T-helper 1 cell (primary cell): ENCODE measurements around the gene FUOM.
"Not testable (repeated sequence)": the region's sequence is repeated elsewhere in the genome, so short reads cannot be mapped to it uniquely, and the experiment has no call there.

Source experiments
- DNase-seq, 5 donors: peaks; one replicate each; pipeline ENCODE4 v3.0.0-alpha.2; 2012 to 2020

FUOM gene

GRCh38 chr10:133328358-133329343, 29.2 kb downstream of the FUOM start:
- no peak for DNase-seq

GRCh38 chr10:133327651-133328357, 30.0 kb downstream of the FUOM start:
- no peak for DNase-seq

DNA sequence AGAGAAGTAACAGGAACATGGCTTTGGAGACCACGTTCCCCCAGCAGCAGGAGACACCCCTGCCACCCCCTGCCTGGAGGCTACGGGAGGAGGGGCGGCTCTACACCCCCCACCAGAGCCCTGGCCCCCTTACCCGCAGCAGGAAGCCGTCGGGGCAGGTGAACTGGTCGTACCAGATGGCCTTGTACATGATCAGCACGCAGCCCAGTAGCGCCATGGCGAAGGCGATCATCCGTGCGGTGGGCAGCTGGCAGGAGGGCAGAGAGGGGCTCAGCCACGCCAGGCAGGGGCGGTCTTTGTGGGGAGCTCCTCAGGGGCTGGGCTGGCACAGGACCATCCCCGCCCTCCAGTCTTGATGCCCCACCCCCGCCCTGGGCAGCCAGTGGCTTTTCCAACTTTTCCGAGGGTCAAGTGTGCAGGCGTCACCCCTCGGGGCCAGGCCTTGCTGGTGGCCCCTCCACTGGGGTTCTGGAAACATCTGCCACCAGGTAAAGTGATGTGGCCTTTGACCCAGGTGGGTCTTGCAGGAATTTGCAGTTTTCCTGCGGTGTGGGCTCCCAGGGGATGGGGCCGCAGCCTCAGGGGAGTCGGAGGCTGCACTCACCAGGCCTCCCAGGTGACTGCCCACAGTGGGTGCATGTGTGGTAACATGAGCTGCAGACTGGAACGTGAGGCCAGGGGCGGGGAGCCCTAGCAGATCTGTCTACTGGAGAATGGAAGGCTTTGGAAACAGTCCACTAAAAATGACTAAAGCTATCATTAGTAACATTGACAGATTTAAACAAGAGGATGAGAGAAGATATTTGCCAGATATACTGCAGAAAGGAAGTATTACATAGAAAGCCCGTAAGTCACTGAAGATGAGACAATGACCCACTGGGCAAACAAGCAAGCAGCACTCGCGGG, 30.8 kb downstream of the FUOM start:
- no peak for DNase-seq

DNA sequence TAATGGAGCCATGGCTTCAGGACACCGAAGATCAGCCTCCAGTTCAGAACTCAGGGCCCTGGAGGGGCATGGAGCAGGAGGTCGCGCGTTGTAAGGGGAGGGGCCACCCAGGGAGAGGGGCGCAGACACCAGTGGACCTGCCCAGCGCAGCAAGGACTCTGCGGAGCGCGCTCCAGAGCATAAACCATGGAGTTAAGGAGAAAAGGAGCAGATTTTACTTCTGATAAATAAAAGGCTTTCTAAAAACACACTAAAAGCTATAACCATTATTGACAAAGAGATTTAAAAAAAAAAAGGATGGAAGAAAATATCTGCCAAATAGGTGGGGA, 31.6 kb downstream of the FUOM start:
- DNase-seq: no peak

DNA sequence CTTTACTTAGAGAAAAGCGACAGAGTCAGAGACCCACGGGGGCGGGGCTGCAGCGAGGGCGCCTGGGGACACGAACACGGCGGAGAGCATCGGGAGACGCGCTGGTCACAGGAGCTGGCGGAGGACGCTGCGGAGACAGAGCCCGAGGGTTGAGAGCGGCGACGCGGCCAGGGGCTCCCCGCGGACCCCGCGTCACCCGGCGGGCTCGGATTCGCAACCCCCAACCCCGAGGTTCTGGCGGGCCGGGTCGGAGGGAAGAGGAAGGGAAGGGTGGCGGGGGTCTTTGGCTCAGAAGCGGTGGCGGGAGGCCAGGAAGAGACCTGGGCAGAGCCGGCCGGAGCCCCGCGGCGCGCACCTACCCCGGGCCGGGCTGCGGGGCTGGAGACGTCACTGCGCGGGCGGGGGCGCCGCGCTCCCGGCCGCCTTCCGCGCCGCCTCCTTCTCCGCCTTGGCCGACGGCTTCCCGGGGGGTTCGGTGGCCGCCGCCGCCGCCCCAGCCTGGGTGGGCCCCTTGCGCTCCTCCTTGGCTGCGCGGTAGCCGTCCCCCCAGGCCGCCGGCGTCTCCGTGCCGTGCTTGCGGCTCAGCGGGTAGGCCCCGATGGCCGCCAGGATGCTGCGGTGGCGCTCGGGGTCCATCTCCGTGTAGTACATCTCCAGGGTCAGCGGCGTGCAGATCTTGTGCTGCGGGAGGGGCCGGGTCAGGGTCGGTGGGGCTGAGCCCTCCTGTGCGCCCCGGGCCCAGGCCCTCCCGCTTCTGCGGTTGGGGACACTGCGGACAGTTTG, 32.2 kb downstream of the FUOM start:
- DNase-seq: peak in 2 of 5 donors; percentile 23 to 28

- DNase-seq: no peak
These were observed 33.0 kb downstream of the FUOM start for GRCh38 chr10:133324857-133325260.

DNA sequence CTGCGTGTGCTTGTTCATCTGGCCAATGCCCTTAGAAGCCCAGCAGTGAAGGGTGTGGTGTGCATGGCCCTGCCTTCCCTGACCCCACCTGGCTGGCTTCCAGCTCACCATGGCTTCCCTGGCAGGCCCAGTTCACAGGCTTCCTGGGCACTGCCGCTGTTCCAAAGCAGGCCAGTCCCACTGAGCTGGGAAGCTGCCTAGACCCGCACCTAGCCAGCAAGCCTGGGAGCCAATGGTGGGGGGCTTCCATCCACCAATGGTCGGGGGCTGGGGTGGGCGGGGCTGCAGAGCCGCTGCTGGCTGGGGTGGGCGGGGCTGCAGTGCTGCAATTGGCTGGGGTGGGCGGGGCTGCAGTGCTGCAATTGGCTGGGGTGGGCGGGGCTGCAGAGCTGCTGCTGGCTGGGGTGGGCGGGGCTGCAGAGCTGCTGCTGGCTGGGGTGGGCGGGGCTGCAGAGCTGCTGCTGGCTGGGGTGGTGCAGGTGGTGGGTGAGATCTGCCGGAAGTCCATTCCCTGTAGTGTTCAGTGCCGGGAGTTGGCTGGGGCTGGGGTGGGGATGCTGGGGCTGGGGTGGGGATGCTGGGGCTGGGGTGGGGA, 33.5 kb downstream of the FUOM start:
- DNase-seq: peak in 4 of 5 donors; percentile 20 to 61 (median 54)

- not testable (repeated sequence) for DNase-seq
These were observed 35.6 kb downstream of the FUOM start for GRCh38 chr10:133322064-133322709.

GRCh38 chr10:133320852-133321422, 36.9 kb downstream of the FUOM start:
- DNase-seq: not testable (repeated sequence)

DNA sequence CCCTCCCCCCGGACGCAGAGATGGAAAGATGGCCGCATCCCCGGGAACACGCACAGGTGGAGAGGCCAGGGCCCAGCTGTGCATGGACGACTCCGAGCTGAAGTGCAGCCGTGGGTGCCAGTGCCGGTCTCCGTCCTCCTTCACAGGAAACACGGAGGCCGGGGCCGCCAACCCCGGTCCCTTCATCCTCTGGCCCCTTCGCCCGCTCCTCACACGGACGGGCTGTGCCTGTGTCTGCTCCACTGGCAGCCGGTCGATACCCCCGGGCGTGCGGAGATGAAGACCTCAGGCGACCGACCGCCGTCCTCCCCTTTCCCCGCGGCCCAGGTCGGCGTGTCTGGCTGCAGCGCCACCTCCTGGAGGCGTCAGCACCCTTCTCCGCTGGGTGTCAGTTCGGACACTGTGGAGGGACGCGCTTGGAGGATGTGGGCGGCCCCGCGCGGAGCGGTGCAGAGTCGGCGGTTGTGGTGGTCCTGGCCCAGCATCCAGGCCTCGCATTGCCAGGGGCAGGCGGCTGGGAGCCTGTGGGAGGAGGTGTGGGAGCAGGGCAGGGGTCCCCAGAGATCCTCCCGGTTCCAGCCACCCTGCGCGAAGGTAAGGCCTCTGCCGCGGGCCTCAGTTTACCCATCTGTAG, 39.2 kb downstream of the FUOM start:
- DNase-seq: peak; percentile 51 to 66 (median 63)

- DNase-seq: no peak
These were observed 41.1 kb downstream of the FUOM start for GRCh38 chr10:133316732-133317131.

GRCh38 chr10:133316266-133316665, 41.6 kb downstream of the FUOM start:
- no peak for DNase-seq

DNA sequence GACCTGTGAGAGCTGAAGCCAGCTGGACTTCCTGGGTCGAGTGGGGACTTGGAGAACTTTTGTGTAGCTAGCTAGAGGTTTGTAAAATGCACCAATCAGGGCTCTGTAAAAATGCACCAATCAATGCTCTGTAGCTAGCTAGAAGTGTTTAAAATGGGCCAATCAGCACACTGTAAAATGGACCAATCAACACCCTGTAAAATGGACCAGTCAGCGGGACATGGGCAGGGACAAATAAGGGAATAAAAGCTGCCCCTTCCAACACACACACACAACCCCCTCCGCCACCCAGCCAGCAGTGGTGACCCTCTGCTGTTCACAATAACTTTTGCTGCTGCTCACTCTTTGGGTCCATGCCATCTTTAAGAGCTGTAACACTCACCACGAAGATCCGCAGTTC, 42.0 kb downstream of the FUOM start:
- DNase-seq: no peak

- DNase-seq: no peak
These were observed 42.9 kb downstream of the FUOM start for GRCh38 chr10:133314911-133315310.

- no peak for DNase-seq
These were observed 44.6 kb downstream of the FUOM start for GRCh38 chr10:133313192-133313591.

DNA sequence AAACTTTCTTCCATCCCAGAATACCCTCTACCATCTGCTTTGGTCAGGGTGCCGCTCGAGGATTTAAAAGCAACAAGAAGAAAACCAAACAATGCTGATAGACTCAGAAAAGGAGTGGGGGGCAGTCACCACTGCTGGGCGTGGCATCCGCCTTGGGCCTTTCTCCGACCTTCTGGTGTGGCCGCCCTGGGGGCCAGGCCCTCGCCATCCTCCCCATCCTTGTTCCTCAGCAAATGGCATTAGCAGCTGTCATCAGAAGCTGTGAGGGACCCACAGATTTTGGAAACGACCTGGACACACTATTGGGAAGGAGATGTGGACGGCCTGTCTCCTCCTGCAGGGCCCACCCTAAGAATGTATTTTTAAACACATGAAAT, 45.1 kb downstream of the FUOM start:
- DNase-seq: no peak

GRCh38 chr10:133312016-133312768, 45.6 kb downstream of the FUOM start:
- no peak for DNase-seq

GRCh38 chr10:133311570-133311969, 46.2 kb downstream of the FUOM start:
- no peak for DNase-seq

DNA sequence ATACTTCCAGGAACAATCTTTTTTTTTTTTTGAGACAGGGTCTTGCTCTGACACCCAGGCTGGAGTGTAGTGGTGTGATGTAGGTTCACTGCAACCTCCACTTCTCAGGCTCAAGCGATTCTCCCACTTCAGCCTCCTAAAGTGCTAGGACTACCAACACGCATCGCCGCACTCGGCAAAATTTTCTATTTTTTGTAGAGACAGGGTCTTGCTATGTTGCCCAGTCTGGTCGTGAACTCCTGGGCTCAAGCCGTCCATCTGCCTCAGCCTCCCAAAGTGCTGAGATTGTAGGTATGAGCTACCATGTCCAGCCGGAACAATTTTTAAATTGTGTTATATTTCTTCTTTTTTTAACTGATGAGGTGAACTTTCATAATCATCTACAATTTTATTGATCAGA, 47.0 kb downstream of the FUOM start:
- DNase-seq: no peak

DNA sequence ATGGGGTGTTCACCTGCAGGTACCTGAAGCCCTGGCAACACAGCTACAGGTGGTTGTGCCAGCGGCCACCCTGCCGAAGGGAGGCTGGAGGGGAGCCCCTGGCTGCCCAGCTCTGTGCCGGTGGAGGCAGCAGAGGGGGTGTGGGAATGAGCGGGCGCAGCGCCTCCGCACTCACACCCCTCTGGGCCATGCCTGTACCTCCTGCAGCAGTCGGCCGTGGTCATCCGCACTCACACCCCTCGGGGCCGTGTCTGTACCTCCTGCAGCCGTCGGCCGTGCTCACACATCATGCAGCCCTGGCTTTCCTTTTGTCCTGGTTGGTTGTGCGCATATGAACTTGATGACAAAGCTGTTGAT, 47.4 kb downstream of the FUOM start:
- no peak for DNase-seq
